GM19239 (cell line): ENCODE results near the gene PNMA6E.
"Not testable (repeated sequence)": the region's sequence is repeated elsewhere in the genome, so short reads cannot be mapped to it uniquely, and the experiment has no call there.

Experiments used
- DNase-seq: peaks from one replicate; pipeline ENCODE4 v3.0.0; 2011; ENCODE audit warnings: low spot score; ENCODE audit not compliant: insufficient read length
- FAIRE-seq: peaks from 2 replicates; lab custom pipeline; 2011; peaks lifted over from hg19 to GRCh38; lab: Jason Lieb, UNC

PNMA6E gene

GRCh38 chrX:153387987-153388721 lies 13.0 kb downstream of the PNMA6E start:
- DNase-seq (no peak), FAIRE-seq (no peak)

- DNase-seq, result no peak
- FAIRE-seq, result no peak
Measured at GRCh38 chrX:153387345-153387744, 13.8 kb downstream of the PNMA6E start.

- FAIRE-seq (no peak), DNase-seq (no peak)
Measured at GRCh38 chrX:153386097-153386496, 15.1 kb downstream of the PNMA6E start.

GRCh38 chrX:153384973-153385372 lies 16.2 kb downstream of the PNMA6E start:
- DNase-seq, FAIRE-seq: not testable (repeated sequence)

- FAIRE-seq, result no peak
- DNase-seq, result no peak
Measured at GRCh38 chrX:153384390-153384789, 16.8 kb downstream of the PNMA6E start.

GRCh38 chrX:153382563-153383482 lies 18.3 kb downstream of the PNMA6E start:
- FAIRE-seq (no peak), DNase-seq (no peak)

GRCh38 chrX:153381684-153382532 lies 19.2 kb downstream of the PNMA6E start:
- no peak for FAIRE-seq
- no peak for DNase-seq

- FAIRE-seq (no peak), DNase-seq (no peak)
Measured at GRCh38 chrX:153380691-153381090, 20.5 kb downstream of the PNMA6E start.

GRCh38 chrX:153379971-153380581 lies 21.1 kb downstream of the PNMA6E start:
- DNase-seq (no peak), FAIRE-seq (no peak)

- FAIRE-seq, result no peak
Measured at GRCh38 chrX:153379508-153379907, 21.6 kb downstream of the PNMA6E start.

GRCh38 chrX:153378607-153379006 lies 22.5 kb downstream of the PNMA6E start:
- FAIRE-seq (no peak), DNase-seq (no peak)

More at GRCh38 chrX:153379508-153379907, 21.6 kb downstream of the PNMA6E start:
- no peak for DNase-seq

GRCh38 chrX:153377727-153378126 lies 23.4 kb downstream of the PNMA6E start:
- DNase-seq, result no peak
- FAIRE-seq, result no peak

- DNase-seq (no peak), FAIRE-seq (no peak)
Measured at GRCh38 chrX:153375571-153375970, 25.6 kb downstream of the PNMA6E start.

GRCh38 chrX:153374426-153374825 lies 26.7 kb downstream of the PNMA6E start:
- no peak for DNase-seq
- no peak for FAIRE-seq

GRCh38 chrX:153372949-153373348 lies 28.2 kb downstream of the PNMA6E start:
- DNase-seq (no peak), FAIRE-seq (no peak)

GRCh38 chrX:153371256-153371655 lies 29.9 kb downstream of the PNMA6E start:
- DNase-seq (no peak), FAIRE-seq (no peak)

- FAIRE-seq (peak; percentile 76), DNase-seq (no peak)
Measured at GRCh38 chrX:153370293-153371055, 30.7 kb downstream of the PNMA6E start.

GRCh38 chrX:153366878-153367538 lies 34.1 kb downstream of the PNMA6E start:
- no peak for FAIRE-seq
- DNase-seq, result no peak

- DNase-seq (no peak), FAIRE-seq (peak; percentile 60)
Measured at GRCh38 chrX:153366119-153366518, 35.0 kb downstream of the PNMA6E start.
